GM21515 (cell line): ENCODE results near the gene VN1R4.
"Not testable (repeated sequence)": the region's sequence is repeated elsewhere in the genome, so short reads cannot be mapped to it uniquely, and the experiment has no call there.

ENCODE experiments used
- ATAC-seq: cut with Tn5 transposase; IDR thresholded peaks from one replicate; pipeline ENCODE4 v1.9.1; 2021; ENCODE audit not compliant: unreplicated experiment

The VN1R4 gene, protein sequence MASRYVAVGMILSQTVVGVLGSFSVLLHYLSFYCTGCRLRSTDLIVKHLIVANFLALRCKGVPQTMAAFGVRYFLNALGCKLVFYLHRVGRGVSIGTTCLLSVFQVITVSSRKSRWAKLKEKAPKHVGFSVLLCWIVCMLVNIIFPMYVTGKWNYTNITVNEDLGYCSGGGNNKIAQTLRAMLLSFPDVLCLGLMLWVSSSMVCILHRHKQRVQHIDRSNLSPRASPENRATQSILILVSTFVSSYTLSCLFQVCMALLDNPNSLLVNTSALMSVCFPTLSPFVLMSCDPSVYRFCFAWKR

DNA sequence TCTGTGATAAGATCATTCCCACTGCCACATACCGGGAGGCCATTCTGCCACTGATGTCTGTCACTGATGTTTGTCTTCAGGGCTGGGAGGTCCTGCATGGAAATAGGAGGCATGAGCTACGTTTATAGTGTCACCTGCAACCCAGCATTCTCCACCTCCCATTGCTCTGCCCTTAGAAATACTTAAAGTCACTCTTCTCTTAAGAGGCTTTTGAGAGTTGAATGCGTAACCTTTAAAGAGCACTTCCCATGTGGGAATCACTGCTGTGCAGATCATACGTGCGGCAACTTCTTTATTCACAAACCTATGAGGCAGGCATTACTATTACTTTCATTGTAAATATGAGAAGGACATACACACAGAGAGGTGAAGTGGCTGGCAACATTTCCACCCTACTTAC lies at the start of gene VN1R4:
Gene VN1R4, minus strand, starts transcription at position 101 of the 400 bp plus-strand sequence. Its CDS starts 58 bp downstream, at position 43.
- not testable (repeated sequence) for ATAC-seq

- ATAC-seq = no peak
These were observed 44.4 kb upstream of the VN1R4 start for GRCh38 chr19:53311897-53312296.

DNA sequence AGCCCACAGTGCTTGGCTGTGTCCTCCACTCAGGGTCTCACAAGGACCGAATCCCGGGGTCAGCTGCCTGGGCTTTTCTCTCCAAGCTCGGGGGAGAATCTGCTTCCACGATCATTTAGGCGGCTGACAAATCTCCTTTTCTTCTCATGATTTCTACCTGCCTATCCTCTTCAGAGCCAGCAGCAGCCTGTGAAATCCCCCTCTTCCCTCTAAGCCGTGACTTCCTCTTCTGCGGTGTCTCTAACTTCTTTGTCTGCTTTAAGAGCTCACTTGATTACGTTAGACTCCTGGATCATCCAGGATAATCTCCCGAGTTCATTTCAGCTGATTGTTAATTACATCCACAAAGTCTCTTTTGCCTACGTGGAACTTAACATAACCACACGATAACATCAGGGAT lies 43.5 kb upstream of the VN1R4 start:
- no peak for ATAC-seq

DNA sequence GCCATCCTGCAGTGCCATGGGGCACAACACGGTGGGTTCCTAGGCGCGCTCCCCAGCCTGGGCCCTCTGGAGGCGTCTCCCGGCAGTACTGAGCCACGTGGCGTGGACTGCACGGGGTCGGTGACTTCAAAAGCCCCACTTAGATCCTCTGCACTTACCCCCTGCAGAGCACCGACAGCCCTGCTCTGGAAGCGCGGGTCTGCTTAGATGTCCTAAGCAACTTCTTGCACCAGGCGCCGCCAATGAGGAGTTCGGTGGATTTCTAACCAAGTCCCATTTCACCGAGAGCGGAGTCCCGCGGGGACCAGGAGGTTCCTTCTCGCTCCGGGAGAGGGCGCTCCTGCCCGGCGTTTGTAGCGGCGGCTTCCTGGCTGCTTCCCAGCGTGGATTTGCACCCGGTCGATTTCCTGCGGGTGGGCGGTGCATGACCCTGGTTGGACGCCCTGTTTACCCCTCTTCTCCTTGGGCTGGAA lies 40.9 kb upstream of the VN1R4 start:
- ATAC-seq = no peak

- not testable (repeated sequence) for ATAC-seq
These were observed 33.8 kb upstream of the VN1R4 start for GRCh38 chr19:53301341-53301740.

DNA sequence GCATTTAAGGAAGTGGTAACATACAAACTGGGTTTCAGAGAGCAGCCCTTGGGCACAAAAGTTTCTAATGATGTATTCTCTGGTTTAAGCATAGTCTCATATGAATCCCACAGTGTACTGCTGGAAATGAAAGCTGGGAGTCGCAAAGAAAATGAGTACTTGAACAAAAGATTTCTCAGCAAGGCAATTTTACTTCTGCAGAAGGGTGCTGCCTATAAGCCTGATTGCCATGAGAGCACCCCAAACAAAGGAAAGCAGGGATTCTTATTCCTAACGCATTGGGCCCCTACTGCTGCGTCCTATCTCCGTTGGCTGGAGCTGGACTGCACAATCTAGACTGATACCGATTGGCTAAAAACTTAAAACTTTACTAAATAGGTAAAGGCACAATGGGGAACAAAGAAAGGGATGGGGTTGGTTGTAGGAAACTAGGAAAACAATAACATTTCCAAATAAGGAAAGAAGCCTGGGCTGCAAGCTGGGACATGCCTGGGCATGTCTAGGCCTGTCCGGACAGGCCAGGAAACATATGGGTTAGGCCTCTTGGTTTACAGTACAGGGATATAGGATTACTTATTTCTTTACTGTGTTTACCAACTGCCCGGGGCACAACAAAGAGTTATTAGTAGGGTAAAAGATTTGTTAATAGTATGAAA lies 27.4 kb upstream of the VN1R4 start:
- no peak for ATAC-seq

GRCh38 chr19:53290758-53291549 lies 23.4 kb upstream of the VN1R4 start:
- ATAC-seq = no peak

- no peak for ATAC-seq
These were observed 17.6 kb upstream of the VN1R4 start for GRCh38 chr19:53285087-53285486.

DNA sequence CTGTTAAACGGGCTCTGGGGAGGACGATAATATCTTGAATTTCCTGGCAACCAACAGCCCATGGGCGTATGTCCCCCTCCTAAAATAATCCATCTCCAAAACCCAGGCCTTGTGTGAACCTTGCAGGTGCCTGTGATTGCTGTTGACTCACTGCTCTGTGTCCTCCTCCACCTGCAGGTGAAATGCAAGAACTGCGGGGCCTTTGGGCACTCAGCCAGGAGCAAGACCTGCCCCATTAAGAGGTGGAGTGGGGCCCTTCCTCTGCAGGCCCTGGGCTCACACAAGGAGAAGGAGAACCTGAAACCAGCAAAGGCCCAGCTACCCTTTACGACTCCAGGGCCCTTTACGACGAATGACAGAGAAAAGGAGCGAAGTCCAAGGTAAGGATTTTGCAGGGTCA lies 14.4 kb upstream of the VN1R4 start:
- not testable (repeated sequence) for ATAC-seq

DNA sequence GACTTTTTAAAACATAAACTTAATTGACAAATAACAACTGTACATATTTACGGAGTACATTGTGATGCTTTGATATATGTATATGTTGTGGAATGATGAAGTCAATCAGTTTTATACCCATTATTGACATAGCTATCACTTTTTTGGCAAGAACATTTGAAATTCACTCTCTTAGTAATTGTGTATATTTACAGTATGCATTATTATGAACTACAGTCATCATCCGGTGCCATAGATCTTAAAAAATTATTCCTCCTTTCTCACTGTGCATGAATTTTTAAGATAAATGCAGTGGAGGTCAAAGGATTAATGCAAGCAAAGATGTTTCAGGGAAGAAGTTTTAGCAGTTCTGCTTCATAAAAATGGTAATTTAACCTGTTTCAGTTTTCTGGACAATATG lies 8.0 kb upstream of the VN1R4 start:
- no peak for ATAC-seq

GRCh38 chr19:53272044-53272443 lies 4.5 kb upstream of the VN1R4 start:
- ATAC-seq = no peak

DNA sequence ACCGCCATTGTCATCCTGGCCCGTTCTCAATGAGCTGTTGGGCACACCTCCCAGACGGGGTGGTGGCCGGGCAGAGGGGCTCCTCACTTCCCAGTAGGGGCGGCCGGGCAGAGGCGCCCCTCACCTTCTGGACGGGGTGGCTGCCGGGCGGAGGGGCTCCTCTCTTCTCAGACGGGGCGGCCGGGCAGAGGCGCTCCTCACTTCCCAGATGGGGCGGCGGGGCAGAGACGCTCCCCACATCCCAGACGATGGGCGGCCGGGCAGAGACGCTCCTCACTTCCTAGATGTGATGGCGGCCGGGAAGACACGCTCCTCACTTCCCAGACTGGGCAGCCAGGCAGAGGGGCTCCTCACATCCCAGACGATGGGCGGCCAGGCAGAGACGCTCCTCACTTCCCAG lies 2.3 kb upstream of the VN1R4 start:
- not testable (repeated sequence) for ATAC-seq

DNA sequence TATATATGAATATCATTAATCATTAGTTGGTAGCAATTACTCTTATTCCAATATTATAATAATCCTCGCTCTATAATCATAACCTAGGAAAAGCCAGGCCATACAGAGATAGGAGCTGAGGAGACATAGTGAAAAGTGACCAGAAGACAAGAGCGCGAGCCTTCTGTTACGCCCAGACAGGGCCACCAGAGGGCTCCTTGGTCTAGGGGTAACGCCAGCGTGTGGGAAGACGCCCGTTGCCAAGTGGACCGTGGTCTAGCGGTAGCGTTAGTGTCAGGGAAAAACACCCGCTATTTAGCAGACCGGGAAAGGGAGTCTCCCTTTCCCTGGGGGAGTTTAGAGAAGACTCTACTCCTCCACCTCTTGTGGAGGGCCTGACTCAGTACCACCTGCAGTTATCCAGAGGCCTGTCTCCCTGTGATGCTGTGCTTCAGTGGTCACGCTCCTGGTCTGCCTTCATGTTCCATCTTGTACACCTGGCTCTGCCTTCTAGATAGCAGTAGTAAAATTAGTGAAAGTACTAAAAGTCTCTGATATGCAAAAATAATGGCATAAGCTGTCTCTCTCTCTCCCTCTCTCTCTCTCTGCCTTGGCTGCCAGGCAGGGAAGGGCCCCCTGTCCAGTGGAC lies 9.7 kb downstream of the VN1R4 start, which contains the start of gene VN1R2:
Gene VN1R2, plus strand, starts transcription at position 578 of the 628 bp plus-strand sequence. CDS start 84 bp downstream, outside the sequence.
- not testable (repeated sequence) for ATAC-seq

DNA sequence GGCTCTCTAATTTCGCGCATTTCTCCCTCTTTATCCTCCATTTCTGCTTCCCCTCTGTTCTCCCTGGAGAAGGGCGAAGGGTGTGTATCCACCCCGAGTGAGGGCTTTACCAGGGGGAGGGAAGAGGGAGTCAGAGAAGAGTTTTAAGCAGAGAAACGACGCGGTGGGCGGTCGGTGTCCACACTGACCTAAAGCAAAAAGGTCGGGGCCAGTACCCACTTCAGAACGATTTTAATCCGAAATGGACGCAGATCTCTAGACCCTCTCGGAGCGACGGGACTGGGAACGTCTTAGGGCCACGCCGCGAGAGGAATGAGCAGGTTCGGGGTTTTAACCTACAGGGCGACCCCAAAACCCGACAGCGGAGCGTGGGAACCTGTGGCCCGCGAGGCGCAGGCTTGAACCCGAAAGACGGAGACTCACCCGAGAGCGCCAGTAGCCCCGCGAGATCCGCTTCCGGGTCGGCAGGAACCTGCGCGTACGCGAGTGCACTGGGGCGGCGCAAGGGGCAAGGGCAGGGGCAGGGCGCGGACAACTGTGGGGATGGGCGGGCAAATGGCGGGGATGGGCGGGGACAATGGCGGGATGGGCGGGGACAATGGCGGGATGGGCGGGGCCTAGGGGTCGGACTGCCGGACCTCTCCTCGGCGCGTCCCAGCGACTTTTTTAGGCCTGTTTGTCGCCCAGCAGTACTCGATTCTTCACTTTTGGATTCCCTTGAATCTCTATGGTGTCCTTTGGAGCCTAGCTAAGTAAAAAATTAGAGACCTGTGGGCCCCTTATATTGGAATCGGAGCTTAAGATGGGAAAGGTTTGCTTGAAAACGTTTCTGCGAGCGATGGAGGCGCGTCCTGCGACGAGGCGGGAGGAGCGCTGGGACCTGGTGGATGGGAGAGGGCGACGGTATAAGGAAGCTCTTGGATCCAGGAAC lies 12.8 kb downstream of the VN1R4 start, which contains the start of gene ZNF677:
Gene ZNF677, minus strand, starts transcription at position 463 of the 931 bp plus-strand sequence. CDS start 3,323 bp downstream, outside the sequence.
- ATAC-seq = no peak

GRCh38 chr19:53246498-53246897 lies 21.0 kb downstream of the VN1R4 start:
- ATAC-seq = no peak

DNA sequence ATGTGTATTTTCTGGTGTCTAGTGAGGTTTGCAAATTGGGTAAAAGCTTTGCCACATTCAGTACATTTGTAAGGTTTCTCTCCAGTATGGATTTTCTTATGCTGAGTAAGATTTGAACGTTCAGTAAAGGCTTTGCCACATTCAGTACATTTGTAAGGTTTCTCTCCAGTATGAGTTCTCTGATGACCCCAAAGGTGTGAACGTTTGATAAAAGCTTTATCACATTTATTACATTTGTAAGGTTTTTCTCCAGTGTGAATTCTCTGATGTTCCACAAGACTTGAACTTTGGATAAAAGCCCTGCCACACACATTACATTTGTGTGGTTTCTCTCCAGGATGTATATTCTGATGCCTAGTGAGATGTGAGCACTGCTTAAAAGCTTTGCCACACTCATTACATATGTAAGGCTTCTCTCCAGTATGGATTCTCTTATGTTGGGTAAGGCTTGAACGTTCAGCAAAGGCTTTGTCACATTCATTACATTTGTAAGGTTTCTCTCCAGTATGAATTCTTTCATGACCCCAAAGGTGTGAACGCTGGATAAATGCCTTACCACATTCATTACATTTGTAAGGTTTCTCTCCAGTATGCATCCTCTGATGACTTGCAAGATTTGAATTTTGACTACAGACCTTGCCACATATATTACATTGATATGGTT lies 30.3 kb downstream of the VN1R4 start:
- no peak for ATAC-seq

- ATAC-seq = no peak
These were observed 42.9 kb downstream of the VN1R4 start for GRCh38 chr19:53224606-53225005.

GRCh38 chr19:53222716-53223115 lies 44.8 kb downstream of the VN1R4 start:
- not testable (repeated sequence) for ATAC-seq
